NCI-H82 (cell line): ENCODE data around the gene BARX1.
A peak's percentile ranks its signal among the peaks of the same experiment; 100 is the strongest.
"Not testable (repeated sequence)": the region's sequence is repeated elsewhere in the genome, so short reads cannot be mapped to it uniquely, and the experiment has no call there.

Experiments used
- DNase-seq: peaks from one replicate; lab custom pipeline; 2025; lab: John Stamatoyannopoulos, UW

The BARX1 gene

GRCh38 chr9:93955111-93955980 lies at the start of gene BARX1:
TSS of gene BARX1 (minus strand) at chr9:93955355. CDS start at chr9:93955146, 209 bp downstream.
- peak; percentile 46 for DNase-seq

DNA sequence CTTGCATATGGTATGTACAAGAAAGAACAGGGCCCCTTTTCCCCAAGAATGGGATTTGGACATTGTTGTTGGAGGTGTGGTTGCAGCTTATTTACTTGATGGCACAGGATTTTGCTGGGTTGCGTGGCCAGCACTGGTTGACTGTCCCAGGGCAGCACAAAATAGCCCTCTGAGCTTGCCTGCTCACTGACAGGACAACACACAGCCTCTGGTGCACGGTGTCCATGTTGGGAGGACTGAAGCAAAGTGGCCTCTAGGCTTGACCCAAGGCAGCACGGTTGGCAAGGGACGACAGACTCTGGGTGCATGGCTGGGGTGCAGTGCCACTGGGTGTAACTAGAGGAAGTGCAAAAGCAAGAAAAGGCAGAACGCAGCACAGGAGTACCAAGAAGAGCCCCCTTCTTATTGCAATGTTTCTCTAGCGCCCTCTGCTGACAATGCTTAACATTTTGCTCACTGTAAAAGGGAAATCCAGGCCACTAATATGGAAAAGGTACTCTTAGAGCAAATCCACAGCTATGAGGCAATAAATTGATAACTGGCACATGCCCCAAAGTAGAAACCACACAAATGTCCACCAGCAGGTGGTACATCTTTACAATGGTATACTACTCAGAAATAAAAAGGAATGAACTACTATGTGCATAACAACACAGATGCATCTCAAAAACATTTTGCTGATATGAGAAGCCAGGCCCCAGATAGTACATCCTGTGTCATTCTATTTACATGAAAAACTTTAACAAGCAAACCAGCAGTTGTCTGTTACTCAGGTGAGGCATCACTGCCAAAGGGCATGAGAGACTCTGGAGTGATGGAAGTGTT lies 47.4 kb upstream of the BARX1 start:
- DNase-seq: peak; percentile 86

GRCh38 chr9:93996863-93997262 lies 41.7 kb upstream of the BARX1 start:
- DNase-seq: peak; percentile 63

DNA sequence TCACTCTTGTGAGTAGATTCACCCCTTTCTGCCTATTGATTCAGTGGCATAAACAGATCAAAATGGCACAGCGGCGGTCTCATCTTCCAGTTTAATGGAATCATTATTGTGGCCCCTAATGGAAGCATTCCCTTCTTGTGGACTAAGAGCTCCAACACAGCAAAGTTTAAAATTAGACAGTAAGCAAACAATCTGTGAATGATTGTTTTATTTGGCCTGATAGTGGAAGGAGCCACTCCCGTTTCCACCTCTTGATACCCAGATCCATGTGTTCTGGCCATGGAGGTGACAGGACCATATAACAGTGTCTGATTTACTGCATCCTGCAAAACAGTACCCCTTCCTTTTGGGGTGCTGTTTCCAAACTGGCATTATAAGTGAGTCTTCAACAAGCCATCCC lies 41.2 kb upstream of the BARX1 start:
- no peak for DNase-seq

GRCh38 chr9:93994545-93994944 lies 39.4 kb upstream of the BARX1 start:
- DNase-seq: no peak

- no peak for DNase-seq
Measured at GRCh38 chr9:93994132-93994531, 39.0 kb upstream of the BARX1 start.

GRCh38 chr9:93992830-93993229 lies 37.7 kb upstream of the BARX1 start:
- DNase-seq: no peak

DNA sequence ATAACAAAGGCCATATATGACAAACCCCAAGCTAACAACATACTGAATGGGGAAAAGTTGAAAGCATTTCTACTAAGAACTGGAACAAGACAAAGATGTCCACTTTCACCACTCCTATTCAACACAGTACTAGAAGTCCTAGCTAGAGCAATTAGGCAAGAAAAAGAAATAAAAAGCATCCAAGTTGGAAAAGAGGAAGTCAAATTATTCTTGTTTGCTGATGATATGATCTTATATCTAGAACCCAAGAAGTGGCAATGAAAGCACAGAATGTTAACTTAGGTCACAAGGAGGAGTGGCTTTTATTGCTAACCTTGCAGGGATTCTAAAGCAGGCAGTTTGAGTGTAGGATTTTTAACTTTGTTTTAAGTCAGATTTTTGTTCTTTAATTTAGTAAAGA lies 35.3 kb upstream of the BARX1 start:
- no peak for DNase-seq

- DNase-seq: no peak
Measured at GRCh38 chr9:93988056-93988455, 32.9 kb upstream of the BARX1 start.

DNA sequence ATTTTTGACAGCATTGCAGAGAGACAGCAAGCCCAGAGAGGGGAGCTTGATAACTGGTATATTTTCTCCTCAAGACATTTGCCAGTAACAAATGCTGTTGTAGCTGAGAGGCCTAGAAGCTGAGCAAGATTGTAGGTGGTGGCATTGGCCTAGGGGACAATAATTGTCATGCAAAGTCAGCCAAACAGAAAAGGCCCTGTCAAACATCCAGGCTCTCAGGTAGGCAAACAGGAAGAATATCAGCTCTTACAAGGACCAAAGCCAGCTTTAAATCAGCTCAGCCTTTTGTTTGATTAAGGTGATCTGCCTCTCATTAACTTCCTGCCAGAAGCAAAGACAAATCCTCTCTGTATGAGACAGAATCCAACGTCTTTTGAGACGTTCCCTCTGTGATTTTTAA lies 29.7 kb upstream of the BARX1 start:
- no peak for DNase-seq

GRCh38 chr9:93983875-93984274 lies 28.7 kb upstream of the BARX1 start:
- DNase-seq: no peak

- no peak for DNase-seq
Measured at GRCh38 chr9:93979721-93980120, 24.6 kb upstream of the BARX1 start.

GRCh38 chr9:93978551-93978950 lies 23.4 kb upstream of the BARX1 start:
- DNase-seq: no peak

DNA sequence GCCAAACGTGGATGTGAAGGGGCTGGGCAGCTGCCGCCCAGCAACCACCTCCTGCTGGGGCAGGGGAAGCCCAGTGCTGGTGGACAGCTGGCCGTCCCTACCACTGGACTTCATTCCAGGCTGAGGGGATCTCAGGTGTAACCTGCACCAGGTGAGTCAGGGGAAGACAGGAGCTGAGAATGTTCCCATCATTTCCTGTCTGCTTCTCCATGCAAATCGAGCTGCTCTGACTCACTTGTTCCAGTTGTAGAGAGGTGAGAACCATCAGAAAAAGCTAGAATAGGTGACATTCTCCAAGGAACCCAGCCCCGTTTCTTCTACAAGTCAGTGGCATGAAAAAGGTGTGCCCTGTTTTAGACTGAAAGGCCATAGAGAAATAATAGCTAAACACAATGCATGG lies 21.8 kb upstream of the BARX1 start:
- no peak for DNase-seq

GRCh38 chr9:93976081-93976480 lies 20.9 kb upstream of the BARX1 start:
- no peak for DNase-seq

DNA sequence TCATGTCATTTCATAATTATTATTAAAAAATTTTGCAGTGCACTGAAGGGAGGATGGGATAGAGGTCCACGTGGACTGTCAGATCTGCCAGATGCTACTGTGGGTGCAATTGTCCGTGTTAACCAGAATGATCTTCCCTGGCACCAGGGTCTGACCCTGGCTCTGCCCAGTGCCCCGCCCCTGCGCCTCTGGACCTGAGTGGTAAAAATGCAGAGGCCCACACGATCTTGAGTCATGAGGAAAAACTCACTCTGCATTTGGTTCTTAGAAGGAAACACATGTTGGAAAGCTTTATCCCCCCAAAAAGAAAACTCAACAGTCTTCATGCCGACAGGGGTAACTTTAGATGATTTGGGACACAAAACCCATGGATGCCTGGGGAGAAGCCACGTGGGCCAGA lies 20.1 kb upstream of the BARX1 start:
- no peak for DNase-seq

GRCh38 chr9:93974151-93974550 lies 19.0 kb upstream of the BARX1 start:
- DNase-seq: no peak

DNA sequence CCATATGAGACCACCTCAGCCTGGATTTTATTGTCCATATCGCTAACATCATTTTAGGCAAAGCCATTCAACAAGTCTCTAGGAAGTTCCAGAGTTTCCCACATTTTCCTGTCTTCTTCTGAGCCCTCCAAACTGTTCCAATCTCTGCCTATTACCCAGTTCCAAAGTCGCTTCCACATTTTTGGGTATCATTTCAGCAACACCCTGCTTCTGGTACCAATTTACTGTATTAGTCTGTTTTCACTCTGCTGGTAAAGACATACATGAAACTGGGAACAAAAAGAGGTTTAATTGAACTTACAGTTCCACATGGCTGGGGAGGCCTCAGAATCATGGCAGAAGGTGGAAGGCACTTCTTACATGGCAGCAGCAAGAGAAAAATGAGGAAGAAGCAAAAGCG lies 17.5 kb upstream of the BARX1 start:
- DNase-seq: not testable (repeated sequence)

- DNase-seq: no peak
Measured at GRCh38 chr9:93969328-93969661, 14.1 kb upstream of the BARX1 start.

GRCh38 chr9:93968451-93969327 lies 13.5 kb upstream of the BARX1 start:
- DNase-seq: no peak

DNA sequence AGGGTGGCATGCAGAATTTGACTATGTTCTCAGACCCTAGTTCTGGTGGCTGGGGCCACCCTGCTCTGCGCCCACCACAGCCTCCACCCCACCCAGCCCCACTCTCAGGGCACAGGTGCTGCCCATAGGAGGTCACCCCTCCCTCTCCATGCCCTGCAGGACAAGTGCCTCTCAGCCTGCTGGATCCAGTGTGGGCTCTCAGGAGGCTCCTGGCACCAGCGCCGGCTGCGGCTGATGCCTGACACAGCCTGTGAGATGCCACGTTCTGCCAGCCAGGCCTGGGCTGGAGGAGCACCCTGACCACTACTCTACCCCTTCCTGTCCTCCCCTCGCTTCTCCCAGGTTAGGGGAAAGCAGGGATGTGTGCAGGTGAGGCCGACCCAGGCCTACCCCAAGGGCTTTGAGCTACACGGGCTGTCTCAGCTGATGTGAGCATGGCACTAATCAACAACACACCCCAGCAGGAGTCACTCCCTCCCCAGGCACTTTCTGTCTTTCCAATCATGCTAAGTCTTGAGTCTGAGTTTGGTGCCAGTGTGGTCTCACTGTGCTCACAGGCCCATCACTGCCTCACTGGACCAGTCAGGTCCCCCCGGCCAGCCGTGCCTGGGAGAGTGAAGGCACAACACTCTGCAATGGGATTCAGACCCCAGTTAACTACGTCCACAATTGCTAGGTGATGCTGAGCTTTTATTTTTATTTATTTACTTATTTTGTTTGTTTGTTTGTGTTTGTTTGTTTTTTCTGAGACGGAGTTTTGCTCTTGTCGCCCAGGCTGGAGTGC lies 12.1 kb upstream of the BARX1 start:
- DNase-seq: no peak
